IPS DF 19.7 (cell line): Measurements from ENCODE around the gene XRCC6.
A peak's percentile ranks its signal among the peaks of the same experiment; 100 is the strongest.
"Not testable (repeated sequence)": the region's sequence is repeated elsewhere in the genome, so short reads cannot be mapped to it uniquely, and the experiment has no call there.

ENCODE experiments used
- DNase-seq: peaks from one replicate; pipeline ENCODE4 v3.0.0-alpha.2; 2013; ENCODE audit warnings: low read depth, low spot score

Gene XRCC6

DNA sequence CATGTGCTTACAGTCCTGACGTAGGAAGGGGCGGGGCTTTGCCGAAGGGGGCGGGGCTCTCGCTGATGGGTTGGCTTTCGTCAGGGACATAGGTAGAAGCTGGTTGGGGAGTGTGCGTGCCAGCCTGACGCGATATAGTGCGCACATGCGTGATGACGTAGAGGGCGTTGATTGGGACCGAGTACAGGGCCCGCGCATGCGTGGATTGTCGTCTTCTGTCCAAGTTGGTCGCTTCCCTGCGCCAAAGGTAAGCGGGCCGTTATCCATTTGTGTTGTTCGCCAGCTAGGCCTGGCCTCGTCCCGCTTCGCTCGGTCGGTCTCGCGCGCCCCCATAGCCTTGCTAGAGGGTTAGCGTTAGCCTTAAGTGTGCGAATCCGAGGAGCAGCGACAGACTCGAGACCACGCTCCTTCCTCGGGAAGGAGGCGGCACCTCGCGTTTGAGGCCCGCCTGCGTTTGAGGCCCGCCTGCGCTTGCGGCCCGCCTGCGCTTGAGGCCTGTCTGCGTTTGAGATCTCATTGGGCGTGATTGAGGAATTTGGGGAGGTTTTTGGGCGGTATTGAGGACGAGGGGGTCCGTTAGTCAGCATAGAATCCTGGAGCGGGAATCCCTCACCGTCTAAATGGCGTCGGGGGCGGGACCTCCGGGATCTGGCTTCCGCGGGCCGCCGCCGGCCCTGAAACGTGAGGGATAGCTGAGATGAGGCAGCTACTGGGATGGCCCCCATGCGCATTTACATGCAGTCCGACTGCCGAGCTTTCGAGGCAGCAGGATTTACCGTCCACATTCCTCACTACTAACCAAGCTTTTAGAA lies at the start of gene XRCC6:
XRCC6 (plus strand) TSS at position 197 of the 812 bp plus-strand sequence. CDS start 710 bp downstream, outside the sequence.
- DNase-seq: peak; percentile 97

- no peak for DNase-seq
Measured at GRCh38 chr22:41571786-41572185, 49.3 kb upstream of the XRCC6 start.

GRCh38 chr22:41572305-41572704 lies 48.8 kb upstream of the XRCC6 start:
- not testable (repeated sequence) for DNase-seq

GRCh38 chr22:41573677-41574076 lies 47.4 kb upstream of the XRCC6 start:
- no peak for DNase-seq

- no peak for DNase-seq
Measured at GRCh38 chr22:41574847-41575381, 46.2 kb upstream of the XRCC6 start.

GRCh38 chr22:41575533-41575932 lies 45.6 kb upstream of the XRCC6 start:
- DNase-seq: no peak

DNA sequence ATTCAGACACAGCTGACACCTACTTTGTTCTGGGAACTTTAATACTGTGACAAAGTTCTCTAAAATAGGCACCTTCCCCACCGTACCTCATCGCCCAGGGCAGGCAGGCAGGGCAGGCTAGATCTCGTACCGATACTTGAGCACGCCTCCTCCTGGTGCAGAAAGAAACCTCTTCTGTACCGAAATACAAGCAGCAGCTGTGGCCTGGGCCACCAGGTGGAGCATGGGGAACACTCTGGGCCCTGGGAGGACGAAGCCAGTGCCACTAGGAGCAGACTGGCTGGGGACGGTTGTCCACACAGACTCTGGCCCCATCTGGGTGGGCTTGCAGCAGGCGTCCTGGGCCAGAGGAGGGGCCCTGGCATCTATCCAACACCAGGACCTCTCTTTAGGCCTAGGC lies 44.2 kb upstream of the XRCC6 start:
- DNase-seq: peak; percentile 70

DNA sequence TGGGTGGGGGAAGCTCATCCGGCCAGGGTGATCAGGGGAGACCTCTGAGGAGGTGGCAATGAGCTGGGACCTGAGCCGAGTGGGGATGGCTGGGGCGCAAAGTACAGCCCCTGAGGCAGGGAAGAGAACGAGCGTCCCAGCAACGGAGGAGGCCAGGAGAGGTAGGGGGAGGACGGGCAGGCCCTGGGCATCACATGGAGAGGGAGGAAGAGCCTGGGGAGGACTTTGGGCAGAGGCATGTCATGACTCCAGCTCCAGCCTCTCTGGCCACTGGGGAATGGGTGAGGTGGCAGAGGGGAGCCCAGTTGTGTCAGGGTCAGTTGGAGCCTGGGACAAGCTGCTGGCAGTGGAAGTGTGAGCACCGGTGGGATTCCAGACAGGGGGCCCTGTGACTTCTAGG lies 43.0 kb upstream of the XRCC6 start:
- no peak for DNase-seq

DNA sequence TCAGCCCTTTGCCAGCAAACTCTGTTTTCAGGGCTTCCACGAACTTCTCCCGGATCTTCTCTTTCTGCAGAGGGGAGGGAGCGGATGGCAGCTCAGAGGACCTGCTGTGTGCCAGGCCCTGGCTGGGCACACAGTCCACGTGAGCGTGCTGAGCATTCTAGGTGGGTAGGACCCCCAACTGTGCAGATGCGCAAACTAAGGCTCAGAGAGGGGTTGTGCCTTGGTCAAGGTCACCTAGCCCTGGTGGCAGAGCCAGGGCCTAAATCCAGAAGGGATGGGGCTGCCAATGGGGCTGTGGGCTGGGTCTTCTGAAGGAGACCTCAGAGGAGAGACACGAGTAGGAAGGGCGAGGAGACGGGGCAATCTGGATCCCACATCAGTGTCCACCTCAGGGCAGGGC lies 42.3 kb upstream of the XRCC6 start:
- no peak for DNase-seq

- no peak for DNase-seq
Measured at GRCh38 chr22:41579297-41579996, 41.6 kb upstream of the XRCC6 start.

GRCh38 chr22:41579997-41580355 lies 41.1 kb upstream of the XRCC6 start:
- DNase-seq: no peak

DNA sequence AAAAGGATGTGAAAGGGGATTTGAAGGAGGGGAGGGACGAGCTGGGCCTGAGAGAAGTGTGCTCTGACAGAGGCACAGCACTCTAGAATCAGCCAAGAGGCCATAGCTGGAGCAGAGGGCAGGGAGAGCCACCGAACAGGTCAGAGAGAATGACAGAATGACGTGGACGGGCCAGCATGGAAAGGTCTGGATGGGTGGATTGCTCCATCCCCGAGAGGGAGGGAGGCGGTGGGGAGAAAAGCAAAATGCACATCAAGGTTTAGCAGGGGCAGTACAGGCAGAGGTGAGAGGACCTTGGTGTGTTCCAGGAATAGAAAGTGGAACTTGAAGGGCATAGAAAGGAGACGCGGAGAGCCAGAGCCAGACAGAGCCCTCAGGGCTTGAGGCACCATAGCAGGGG lies 38.4 kb upstream of the XRCC6 start:
- DNase-seq: no peak

- no peak for DNase-seq
Measured at GRCh38 chr22:41584881-41585280, 36.2 kb upstream of the XRCC6 start.

- no peak for DNase-seq
Measured at GRCh38 chr22:41585898-41586297, 35.2 kb upstream of the XRCC6 start.

- DNase-seq: no peak
Measured at GRCh38 chr22:41587347-41587723, 33.8 kb upstream of the XRCC6 start.

- DNase-seq: peak; percentile 95
Measured at GRCh38 chr22:41589391-41590241, 31.5 kb upstream of the XRCC6 start, which contains the start of gene PMM1. Gene PMM1 (minus strand): TSS chr22:41589840. CDS start chr22:41589805, 35 bp downstream.

DNA sequence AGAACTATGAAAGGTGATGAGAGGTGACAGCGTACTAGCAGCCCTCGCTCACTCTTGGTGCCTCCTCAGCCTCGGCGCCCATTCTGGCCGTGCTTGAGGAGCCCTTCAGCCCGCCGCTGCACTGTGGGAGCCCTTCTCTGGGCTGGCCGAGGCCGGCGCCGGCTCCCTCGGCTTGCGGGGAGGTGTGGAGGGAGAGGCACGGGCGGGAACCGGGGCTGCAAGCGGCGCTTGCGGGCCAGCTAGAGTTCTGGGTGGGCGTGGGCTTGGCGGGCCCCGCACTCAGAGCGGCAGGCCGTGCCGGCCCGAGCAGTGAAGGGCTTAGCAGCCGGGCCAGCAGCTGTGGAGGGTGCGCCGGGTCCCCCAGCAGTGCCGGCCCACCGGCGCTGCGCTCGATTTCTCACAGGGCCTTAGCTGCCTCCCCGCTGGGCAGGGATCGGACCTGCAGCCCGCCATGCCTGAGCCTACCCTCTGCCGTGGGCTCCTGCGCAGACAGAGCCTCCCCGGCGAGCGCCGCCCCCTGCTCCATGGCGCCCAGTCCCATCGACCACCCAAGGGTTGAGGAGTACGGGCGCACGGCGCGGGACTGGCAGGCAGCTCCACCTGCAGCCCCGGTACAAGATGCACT lies 27.6 kb upstream of the XRCC6 start:
- DNase-seq: not testable (repeated sequence)

DNA sequence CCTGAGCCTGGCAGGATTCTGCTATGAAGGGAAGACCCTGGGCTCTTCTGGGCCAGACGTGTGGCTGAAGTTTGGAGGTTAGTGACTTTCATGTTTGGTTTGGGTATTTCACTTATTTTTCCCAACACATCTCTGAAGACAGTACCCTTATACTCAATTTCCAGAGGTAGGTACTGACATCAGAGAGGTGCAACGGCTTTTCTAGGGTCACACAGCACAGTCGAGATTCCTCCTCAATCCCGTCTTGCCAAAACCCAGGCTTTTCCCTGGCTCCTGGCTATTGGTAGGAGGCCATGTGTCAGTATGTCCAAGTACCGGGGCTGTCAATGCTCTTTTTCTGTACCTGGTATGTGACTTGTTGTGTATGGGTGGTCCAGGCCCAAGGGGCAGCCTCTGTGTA lies 25.4 kb upstream of the XRCC6 start:
- DNase-seq: no peak

- no peak for DNase-seq
Measured at GRCh38 chr22:41596776-41597634, 24.1 kb upstream of the XRCC6 start.

- no peak for DNase-seq
Measured at GRCh38 chr22:41597635-41597953, 23.5 kb upstream of the XRCC6 start.

GRCh38 chr22:41598081-41598480 lies 23.0 kb upstream of the XRCC6 start:
- DNase-seq: no peak
